Measurements from ENCODE around the gene FBXO15. TPM values are rescaled to one million over a fixed set of nuclear protein-coding genes. Genes with fewer than 3 reads are reported as not detected.

The FBXO15 gene
- total RNA-seq, 1 experiment from 2014 or later = not detected

DNA sequence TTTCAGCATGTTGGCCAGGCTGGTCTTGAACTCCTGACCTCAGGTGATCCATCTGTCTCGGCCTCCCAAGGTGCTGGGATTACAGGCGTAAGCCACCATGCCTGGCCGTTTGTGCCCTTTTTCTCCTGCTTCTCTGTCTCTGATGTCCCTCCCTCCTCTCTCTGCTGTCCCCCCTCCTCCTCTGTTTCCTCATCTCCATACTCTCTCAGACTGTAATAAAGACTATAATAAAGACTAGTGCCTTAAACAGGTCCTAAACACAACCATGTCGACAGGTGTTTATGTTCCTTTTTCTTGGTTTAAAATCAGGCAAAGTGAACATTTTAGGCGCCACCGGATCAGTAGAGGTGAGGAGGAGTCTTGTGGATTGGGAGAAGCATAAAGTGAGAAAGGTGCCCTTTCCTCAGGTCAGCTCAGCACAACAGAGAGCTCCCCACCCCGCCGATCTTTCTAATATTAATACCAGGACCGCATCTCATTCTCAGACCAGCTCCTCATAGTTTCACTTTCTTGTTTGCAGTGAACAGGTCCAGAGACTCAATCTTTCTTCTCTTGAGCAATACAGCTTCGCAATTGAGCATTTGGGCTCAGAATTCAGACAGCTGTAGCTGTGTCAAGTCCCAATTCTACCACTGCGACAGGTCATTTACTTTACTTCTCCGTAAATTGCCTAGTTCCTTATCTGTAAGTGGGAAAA, 24.4 kb upstream of the FBXO15 start:
- H3K4me3 ChIP-seq = peak overlapping the region; percentile 20
- no peak for DNase-seq

DNA sequence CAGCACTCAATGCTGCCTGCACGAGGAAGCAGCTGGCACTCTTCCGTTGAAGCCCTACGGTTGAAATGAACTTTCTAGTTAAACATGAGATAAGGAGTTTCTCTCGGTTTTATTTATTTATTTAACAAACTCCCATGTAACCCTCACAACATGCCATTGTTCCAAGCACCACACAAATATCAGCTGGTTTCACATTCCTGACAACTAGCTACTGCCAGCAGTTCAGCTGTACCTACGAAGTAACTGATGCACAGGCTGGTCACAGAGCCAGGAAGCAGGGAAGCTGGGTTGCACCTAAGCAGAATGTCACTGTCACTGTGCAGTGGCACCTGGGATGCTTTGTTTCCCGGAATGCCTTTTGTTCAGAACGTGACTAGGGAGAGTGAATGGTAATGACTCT, 18.8 kb upstream of the FBXO15 start:
- Histone ChIP-seq H3K9me3 (no peaks in the 10 kb centered on the region), H3K36me3 (no peaks in the 10 kb centered on the region), H3K4me3 (no peak overlapping the region), H3K27me3 (peaks cover 2% of the 10 kb centered on the region; the same call in 1 of the 2 replicates)
- no peak for DNase-seq

More for the DNA sequence above, 24.4 kb upstream of the FBXO15 start:
- Histone ChIP-seq H3K36me3 (no peaks in the 10 kb centered on the region), H3K27me3 (peaks cover 2% of the 10 kb centered on the region; the same call in 1 of the 2 replicates), H3K9me3 (no peaks in the 10 kb centered on the region)

- DNase-seq = no peak
- no peaks in the 10 kb centered on the region for H3K9me3 ChIP-seq
- peaks cover 17% of the 10 kb centered on the region for H3K36me3 ChIP-seq
- H3K4me3 ChIP-seq = no peak overlapping the region
- H3K27me3 ChIP-seq = no peaks in the 10 kb centered on the region
Measured at GRCh38 chr18:74163019-74163660, 15.5 kb upstream of the FBXO15 start.

- no peaks in the 10 kb centered on the region for H3K9me3 ChIP-seq
- DNase-seq = no peak
- H3K4me3 ChIP-seq = no peak overlapping the region
- peaks cover 62% of the 10 kb centered on the region for H3K36me3 ChIP-seq
- H3K27me3 ChIP-seq = no peaks in the 10 kb centered on the region
Measured at GRCh38 chr18:74155276-74155675, 7.6 kb upstream of the FBXO15 start.

- Histone ChIP-seq H3K27me3 (no peaks in the 10 kb centered on the region), H3K9me3 (no peaks in the 10 kb centered on the region), H3K4me3 (no peak overlapping the region), H3K36me3 (peaks cover 65% of the 10 kb centered on the region)
- no peak for DNase-seq
Measured at GRCh38 chr18:74154716-74155115, 7.1 kb upstream of the FBXO15 start.

DNA sequence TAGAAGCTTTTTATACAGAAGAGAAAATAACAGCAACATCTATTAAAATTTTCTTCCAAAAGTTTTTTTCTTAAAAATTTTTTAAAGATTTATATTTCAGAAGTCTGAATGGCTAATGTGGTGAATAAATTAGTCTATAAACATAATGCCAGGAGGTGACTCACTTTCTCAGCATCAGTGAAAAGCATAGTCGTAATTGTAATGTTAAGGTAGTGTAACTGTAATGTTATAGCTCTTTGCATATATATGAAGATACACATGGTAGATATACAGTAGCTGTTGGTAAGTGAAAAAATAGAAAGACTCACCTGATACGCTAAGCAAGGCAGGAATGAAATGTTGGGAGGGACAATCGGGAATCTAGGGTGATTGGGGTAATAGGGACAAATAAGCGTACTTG, 6.2 kb upstream of the FBXO15 start:
- DNase-seq = no peak
- no peak overlapping the region for H3K4me3 ChIP-seq
- H3K9me3 ChIP-seq = no peaks in the 10 kb centered on the region
- H3K36me3 ChIP-seq = peaks cover 60% of the 10 kb centered on the region
- no peaks in the 10 kb centered on the region for H3K27me3 ChIP-seq

DNA sequence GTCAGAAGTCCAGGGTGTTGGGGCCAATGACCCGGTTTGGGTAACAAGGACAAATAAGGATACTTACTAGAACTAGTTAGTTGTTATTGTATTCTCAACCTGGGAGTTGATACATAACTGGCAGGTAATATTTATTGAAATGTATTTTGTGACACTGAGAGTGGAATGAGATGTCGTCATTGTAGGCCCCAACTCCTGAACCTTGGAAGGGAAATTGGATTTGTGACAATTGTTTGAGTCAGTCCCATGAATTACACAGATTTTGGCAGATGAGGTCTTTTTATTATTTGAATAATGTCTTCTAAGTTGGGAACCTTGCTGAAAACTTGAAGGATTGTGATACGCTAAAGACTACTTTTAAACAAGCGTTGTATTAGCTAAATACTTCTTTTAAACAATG, 5.7 kb upstream of the FBXO15 start:
- no peak for DNase-seq
- Histone ChIP-seq H3K27me3 (no peaks in the 10 kb centered on the region), H3K9me3 (no peaks in the 10 kb centered on the region), H3K36me3 (peaks cover 56% of the 10 kb centered on the region), H3K4me3 (no peak overlapping the region)

- no peak overlapping the region for H3K4me3 ChIP-seq
- DNase-seq = no peak
- H3K36me3 ChIP-seq = peaks cover 53% of the 10 kb centered on the region
- no peaks in the 10 kb centered on the region for H3K9me3 ChIP-seq
- no peaks in the 10 kb centered on the region for H3K27me3 ChIP-seq
Measured at GRCh38 chr18:74152857-74153256, 5.2 kb upstream of the FBXO15 start.

- Histone ChIP-seq H3K4me3 (no peak overlapping the region), H3K36me3 (peaks cover 50% of the 10 kb centered on the region), H3K27me3 (no peaks in the 10 kb centered on the region), H3K9me3 (no peaks in the 10 kb centered on the region)
- DNase-seq = no peak
Measured at GRCh38 chr18:74152270-74152669, 4.6 kb upstream of the FBXO15 start.

- no peaks in the 10 kb centered on the region for H3K27me3 ChIP-seq
- no peaks in the 10 kb centered on the region for H3K9me3 ChIP-seq
- H3K36me3 ChIP-seq = peaks cover 29% of the 10 kb centered on the region
- H3K4me3 ChIP-seq = peak overlapping the region; percentile 85
- no peak for DNase-seq
Measured at GRCh38 chr18:74149878-74150277, 2.2 kb upstream of the FBXO15 start.

DNA sequence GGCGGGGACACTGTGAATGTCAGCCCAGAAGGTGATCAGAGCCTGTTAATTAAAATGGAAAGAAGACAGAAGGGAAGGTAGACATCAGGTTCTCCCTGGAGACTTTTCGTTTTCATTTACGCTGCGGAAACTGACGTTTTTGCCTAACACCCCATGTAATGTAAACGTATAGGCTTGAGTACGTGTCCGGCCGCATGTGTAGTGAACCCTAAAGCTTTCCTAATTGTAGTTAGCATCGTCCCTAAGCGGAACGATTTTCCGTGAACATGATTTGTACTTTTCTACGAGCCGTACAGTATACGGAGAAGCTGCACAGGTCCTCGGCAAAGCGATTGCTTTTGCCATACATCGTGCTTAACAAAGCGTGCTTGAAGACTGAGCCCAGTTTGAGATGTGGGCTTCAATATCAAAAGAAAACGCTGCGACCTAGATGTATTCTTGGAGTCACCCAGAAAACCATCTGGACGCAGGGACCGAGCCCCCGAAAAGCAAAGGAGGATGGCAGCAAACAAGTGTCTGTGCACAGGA, 973 bp upstream of the FBXO15 start:
- no peak for DNase-seq
- peak overlapping the region; percentile 85 for H3K4me3 ChIP-seq

GRCh38 chr18:74147491-74147778, 199 bp downstream of the FBXO15 start:
- no peaks in the 10 kb centered on the region for H3K27me3 ChIP-seq
- peak overlapping the region; percentile 85 for H3K4me3 ChIP-seq
- no peaks in the 10 kb centered on the region for H3K9me3 ChIP-seq
- peaks cover 15% of the 10 kb centered on the region for H3K36me3 ChIP-seq
- DNase-seq = no peak

More for the DNA sequence above, 973 bp upstream of the FBXO15 start:
- Histone ChIP-seq H3K27me3 (no peaks in the 10 kb centered on the region), H3K36me3 (peaks cover 16% of the 10 kb centered on the region), H3K9me3 (no peaks in the 10 kb centered on the region)

DNA sequence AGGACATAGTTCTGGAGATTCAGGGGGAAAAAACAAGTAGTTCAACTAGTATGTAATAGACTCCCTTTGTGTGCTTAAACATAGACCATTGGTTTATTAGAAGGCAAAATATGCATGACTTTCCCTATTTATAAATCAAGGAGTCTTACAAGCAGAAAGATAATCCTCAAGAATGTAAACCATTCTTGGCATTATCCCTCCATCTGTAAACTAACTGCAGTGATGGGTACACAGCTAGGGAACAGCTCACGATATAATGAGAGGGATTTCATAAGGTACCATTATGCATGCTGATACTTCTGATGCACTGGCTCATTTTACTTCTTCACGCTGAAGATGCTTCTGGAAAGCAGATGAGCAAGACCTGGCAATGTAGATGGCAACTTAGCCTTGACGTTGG, 878 bp downstream of the FBXO15 start:
- H3K27me3 ChIP-seq = no peaks in the 10 kb centered on the region
- H3K36me3 ChIP-seq = peaks cover 15% of the 10 kb centered on the region
- H3K9me3 ChIP-seq = no peaks in the 10 kb centered on the region
- DNase-seq = no peak
- peak overlapping the region; percentile 85 for H3K4me3 ChIP-seq

- no peak for DNase-seq
- no peaks in the 10 kb centered on the region for H3K36me3 ChIP-seq
- no peaks in the 10 kb centered on the region for H3K9me3 ChIP-seq
- H3K4me3 ChIP-seq = no peak overlapping the region
- no peaks in the 10 kb centered on the region for H3K27me3 ChIP-seq
Measured at GRCh38 chr18:74142252-74142651, 5.4 kb downstream of the FBXO15 start.

DNA sequence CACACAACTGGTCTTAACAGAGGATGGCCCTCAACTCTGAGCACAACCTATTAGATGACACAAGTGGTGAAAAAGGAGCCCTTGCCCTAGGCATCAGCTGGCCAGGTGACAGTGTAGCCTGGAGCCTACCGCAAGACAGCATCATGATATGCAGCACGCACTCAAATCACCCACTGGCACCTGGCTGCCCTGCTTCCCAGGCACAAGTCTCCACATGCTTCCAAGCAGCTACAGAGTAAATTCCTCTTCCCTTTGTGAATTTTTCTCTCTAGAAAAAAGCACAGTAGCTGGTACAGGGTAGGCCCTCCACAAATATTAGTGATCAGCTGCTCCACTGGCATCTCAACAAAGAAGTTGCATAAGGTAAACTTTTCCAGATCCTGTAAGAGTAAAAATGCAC, 6.0 kb downstream of the FBXO15 start:
- Histone ChIP-seq H3K4me3 (no peak overlapping the region), H3K9me3 (no peaks in the 10 kb centered on the region), H3K36me3 (no peaks in the 10 kb centered on the region), H3K27me3 (no peaks in the 10 kb centered on the region)
- DNase-seq = no peak

DNA sequence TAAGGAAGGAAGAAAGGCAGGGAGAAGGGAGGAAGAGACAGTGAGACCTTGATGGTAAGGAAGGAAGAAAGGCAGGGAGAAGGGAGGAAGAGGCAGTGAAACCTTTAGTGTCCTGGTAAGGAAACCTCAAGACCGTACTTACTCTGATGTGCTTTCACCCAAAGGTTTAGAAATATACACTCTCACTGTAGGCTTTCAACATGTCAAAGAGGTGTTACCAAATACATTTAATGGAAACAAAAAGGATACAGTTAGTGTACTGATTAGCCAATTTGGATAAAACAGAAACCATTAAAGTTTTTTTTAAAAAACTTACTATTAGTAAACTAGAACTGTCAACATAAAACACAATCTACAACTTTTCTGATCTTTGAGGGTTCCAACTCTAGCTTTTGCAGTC, 7.1 kb downstream of the FBXO15 start:
- Histone ChIP-seq H3K4me3 (no peak overlapping the region), H3K9me3 (no peaks in the 10 kb centered on the region), H3K36me3 (no peaks in the 10 kb centered on the region), H3K27me3 (no peaks in the 10 kb centered on the region)
- no peak for DNase-seq

GRCh38 chr18:74139888-74140287, 7.7 kb downstream of the FBXO15 start:
- Histone ChIP-seq H3K9me3 (no peaks in the 10 kb centered on the region), H3K36me3 (no peaks in the 10 kb centered on the region), H3K4me3 (no peak overlapping the region), H3K27me3 (no peaks in the 10 kb centered on the region)
- DNase-seq = peak; percentile 43

DNA sequence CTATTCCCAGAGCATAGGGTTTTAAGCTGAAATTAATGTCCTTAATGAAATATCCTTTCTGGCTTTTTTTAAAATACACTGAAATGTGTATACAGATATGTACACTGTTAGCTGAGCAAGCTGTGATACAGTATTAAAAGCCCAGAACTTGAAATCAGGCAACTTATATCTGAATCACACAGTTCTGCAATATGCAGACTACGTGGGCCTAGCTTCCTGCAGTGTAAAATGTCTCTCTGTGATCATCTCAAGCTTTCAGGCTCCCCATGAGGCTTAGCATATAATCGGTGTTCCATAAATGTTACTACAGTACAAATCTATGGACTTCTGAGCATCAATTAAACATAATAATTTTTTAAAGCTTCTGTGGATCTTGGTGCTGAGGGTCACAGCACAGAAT, 8.2 kb downstream of the FBXO15 start:
- Histone ChIP-seq H3K27me3 (no peaks in the 10 kb centered on the region), H3K9me3 (no peaks in the 10 kb centered on the region), H3K4me3 (no peak overlapping the region), H3K36me3 (no peaks in the 10 kb centered on the region)
- no peak for DNase-seq

Data from MG63 (cell line).